ENCODE results near the gene MTERF4.

GRCh38 chr2:241123816-241124536 is 21.9 kb upstream of the MTERF4 start:
- TF ChIP-seq, protein P1, sequence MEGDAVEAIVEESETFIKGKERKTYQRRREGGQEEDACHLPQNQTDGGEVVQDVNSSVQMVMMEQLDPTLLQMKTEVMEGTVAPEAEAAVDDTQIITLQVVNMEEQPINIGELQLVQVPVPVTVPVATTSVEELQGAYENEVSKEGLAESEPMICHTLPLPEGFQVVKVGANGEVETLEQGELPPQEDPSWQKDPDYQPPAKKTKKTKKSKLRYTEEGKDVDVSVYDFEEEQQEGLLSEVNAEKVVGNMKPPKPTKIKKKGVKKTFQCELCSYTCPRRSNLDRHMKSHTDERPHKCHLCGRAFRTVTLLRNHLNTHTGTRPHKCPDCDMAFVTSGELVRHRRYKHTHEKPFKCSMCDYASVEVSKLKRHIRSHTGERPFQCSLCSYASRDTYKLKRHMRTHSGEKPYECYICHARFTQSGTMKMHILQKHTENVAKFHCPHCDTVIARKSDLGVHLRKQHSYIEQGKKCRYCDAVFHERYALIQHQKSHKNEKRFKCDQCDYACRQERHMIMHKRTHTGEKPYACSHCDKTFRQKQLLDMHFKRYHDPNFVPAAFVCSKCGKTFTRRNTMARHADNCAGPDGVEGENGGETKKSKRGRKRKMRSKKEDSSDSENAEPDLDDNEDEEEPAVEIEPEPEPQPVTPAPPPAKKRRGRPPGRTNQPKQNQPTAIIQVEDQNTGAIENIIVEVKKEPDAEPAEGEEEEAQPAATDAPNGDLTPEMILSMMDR (IDR thresholded peaks at IDR 0.05): no peak
- TF ChIP-seq EZH2phosphoT487 (IDR thresholded peaks at IDR 0.05): no peak

All from neural progenitor cell (in vitro differentiated cells).